Left ventricle myocardium inferior (tissue), 1 donor: ENCODE results near the gene DCTD. TPM values are rescaled to one million over a fixed set of nuclear protein-coding genes. Genes with fewer than 3 reads are reported as not detected.

ENCODE experiments used
- DNase-seq: peaks from one replicate; pipeline ENCODE4 v3.0.0-alpha.2; 2020
- H3K27ac ChIP-seq: fragments of 200-600 bp; replicated peaks from 2 replicates; pipeline ENCODE4 v1.8.0; 2021
- H3K27me3 ChIP-seq: fragments of 200-600 bp; 2 replicates; pipeline ENCODE4 v1.8.0; 2021; ENCODE audit warnings: low read depth
- H3K36me3 ChIP-seq: fragments of 200-600 bp; 2 replicates; pipeline ENCODE4 v1.8.0; 2021
- H3K4me1 ChIP-seq: fragments of 200-600 bp; 2 replicates; pipeline ENCODE4 v1.8.0; 2021
- H3K4me3 ChIP-seq: fragments of 200-600 bp; 2 replicates; pipeline ENCODE4 v1.8.0; 2021; ENCODE audit warnings: mild to moderate bottlenecking, moderate library complexity
- H3K9me3 ChIP-seq: fragments of 200-600 bp; replicated peaks from 2 replicates; pipeline ENCODE4 v1.8.0; 2021
- intact Hi-C: fragments of 100-400 bp; cut with micrococcal nuclease; formaldehyde crosslinking; loops from one replicate; pipeline ENCODE4 v1.11.0; 2022
- total RNA-seq: library from RNA; stranded (reverse); fragmentation: NEBNext Ultra II Directional; extraction: Animal tissue kit (Norgen Biotek cat#: 25700); gene quantifications from one replicate; pipeline ENCODE4 v1.2.1, GENCODE V29; 2021
- TF ChIP-seq, protein P1 (sequence below): fragments of 200-600 bp; IDR thresholded peaks from 2 replicates; pipeline ENCODE4 v1.8.0; 2021; ENCODE audit warnings: antibody characterized with exemption, mild to moderate bottlenecking, borderline replicate concordance
- donor health status: DM: no; HTN: yes; CAD: no; lungs with severe emphysema.

Gene DCTD
- total RNA-seq, 1 donor from 2014 or later, result 44.2 TPM

DNA sequence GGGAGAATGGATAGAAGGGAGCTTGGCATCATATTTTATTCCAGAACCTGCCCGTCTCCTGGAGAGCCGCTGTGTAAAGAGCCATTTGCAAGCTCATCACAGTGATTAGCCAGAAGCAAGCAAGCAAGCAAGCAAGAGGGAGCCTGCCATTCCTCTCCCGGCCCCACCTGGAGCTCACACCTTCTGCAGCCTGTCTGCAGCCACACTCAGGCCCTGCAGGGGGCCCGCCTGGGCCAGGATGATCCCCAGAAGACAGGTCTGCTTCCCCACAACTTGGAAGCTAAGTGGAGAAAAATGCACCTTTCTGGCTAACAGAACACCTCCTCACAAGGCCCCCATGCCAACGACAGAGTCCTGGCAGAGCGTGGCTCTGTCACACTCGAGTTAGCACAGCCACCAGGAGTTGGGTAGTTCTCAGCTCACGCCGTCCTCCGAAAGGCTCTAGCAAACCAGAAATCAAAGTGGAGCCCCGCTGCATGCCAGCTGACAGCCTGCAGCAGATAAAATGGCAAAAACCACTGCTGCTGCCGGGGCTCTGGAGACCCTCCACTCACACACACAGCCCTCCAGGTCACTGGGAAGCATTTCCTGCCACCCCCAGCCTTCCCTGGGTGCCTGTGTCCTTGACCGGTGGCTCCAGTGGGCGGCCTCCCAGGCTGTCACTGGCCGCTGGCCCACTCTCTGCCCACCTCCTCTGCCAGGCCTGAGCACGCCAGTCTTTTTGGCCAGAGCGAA, 54.9 kb downstream of the DCTD start:
- intact Hi-C loops, result no loop called here
- Histone ChIP-seq H3K4me1 (no peaks in the 10 kb centered on the region), H3K9me3 (peaks cover 10% of the 10 kb centered on the region), H3K36me3 (no peaks in the 10 kb centered on the region), H3K4me3 (no peak overlapping the region), H3K27ac (no peak overlapping the region), H3K27me3 (no peaks in the 10 kb centered on the region)
- DNase-seq, result no peak
- TF ChIP-seq, protein P1, sequence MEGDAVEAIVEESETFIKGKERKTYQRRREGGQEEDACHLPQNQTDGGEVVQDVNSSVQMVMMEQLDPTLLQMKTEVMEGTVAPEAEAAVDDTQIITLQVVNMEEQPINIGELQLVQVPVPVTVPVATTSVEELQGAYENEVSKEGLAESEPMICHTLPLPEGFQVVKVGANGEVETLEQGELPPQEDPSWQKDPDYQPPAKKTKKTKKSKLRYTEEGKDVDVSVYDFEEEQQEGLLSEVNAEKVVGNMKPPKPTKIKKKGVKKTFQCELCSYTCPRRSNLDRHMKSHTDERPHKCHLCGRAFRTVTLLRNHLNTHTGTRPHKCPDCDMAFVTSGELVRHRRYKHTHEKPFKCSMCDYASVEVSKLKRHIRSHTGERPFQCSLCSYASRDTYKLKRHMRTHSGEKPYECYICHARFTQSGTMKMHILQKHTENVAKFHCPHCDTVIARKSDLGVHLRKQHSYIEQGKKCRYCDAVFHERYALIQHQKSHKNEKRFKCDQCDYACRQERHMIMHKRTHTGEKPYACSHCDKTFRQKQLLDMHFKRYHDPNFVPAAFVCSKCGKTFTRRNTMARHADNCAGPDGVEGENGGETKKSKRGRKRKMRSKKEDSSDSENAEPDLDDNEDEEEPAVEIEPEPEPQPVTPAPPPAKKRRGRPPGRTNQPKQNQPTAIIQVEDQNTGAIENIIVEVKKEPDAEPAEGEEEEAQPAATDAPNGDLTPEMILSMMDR, result no peak

DNA sequence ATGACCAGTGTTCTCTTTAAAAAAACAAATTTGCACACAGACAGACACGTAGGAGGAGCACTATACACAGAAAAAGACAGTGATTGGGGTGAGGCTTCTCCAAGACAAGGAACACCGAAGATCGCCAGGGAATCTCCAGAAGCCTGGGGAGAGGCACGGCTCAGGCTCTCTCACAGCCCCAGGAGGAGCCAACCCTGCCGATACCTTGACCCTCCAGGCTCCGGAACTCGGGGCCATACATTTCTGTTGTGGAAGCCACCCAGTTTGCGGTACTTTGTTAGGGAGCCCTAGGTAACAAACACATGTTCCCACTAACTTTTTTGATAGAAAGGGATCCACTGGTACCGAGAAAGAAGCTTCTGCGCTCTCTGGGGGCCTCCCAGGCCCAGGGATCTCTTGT, 55.8 kb downstream of the DCTD start:
- no peak overlapping the region for H3K4me3 ChIP-seq
- no peak overlapping the region for H3K27ac ChIP-seq
- no peaks in the 10 kb centered on the region for H3K27me3 ChIP-seq
- TF ChIP-seq, protein P1, result no peak
- no peaks in the 10 kb centered on the region for H3K36me3 ChIP-seq
- H3K9me3 ChIP-seq, result peaks cover 10% of the 10 kb centered on the region
- DNase-seq, result no peak
- intact Hi-C loops, result no loop called here
- H3K4me1 ChIP-seq, result no peaks in the 10 kb centered on the region

DNA sequence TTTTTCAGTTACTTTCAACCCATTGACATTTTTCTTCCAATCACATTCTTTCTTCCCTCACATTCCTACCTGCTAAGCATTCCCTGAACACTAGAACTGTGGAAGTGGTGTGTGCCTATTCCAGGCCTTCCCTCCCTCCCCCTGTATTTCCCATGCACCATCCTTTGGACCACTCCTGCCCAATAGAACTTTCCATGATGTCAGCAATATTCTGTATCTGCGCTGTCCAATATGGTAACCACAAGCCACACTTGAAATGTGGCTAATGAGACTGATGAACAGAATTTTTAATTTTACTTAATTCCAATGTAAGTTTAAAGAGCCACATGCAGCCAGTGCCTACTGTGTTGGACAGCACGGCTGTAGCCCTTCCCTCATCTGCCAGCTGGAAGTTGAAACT, 57.5 kb downstream of the DCTD start:
- Histone ChIP-seq H3K9me3 (peaks cover 10% of the 10 kb centered on the region), H3K36me3 (no peaks in the 10 kb centered on the region), H3K4me1 (no peaks in the 10 kb centered on the region), H3K27ac (no peak overlapping the region), H3K4me3 (no peak overlapping the region), H3K27me3 (no peaks in the 10 kb centered on the region)
- DNase-seq, result no peak
- TF ChIP-seq, protein P1, result no peak
- intact Hi-C loops, result no loop called here

DNA sequence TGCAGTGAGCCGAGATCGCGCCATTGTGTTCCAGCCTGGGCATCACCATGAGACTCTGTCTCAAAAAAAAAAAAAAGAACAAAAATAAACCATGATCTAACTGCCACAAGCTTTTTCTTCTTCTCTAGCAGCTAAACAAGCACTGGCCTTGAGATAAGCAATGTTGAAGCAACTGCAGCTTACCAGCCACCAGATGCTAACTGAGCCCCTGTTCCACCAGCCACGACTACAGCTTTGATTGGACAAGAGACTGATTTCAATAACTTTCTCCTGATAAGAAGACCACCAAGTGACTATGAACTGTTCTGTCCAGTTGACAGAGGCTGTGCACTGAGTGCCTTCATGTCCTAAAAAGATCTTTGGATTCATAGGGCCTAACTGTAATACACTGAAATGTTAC, 58.5 kb downstream of the DCTD start:
- H3K4me3 ChIP-seq, result no peak overlapping the region
- no peak for DNase-seq
- no peaks in the 10 kb centered on the region for H3K27me3 ChIP-seq
- TF ChIP-seq, protein P1, result no peak
- H3K4me1 ChIP-seq, result no peaks in the 10 kb centered on the region
- no peaks in the 10 kb centered on the region for H3K36me3 ChIP-seq
- H3K27ac ChIP-seq, result no peak overlapping the region
- intact Hi-C loops, result no loop called here
- H3K9me3 ChIP-seq, result peaks cover 15% of the 10 kb centered on the region

DNA sequence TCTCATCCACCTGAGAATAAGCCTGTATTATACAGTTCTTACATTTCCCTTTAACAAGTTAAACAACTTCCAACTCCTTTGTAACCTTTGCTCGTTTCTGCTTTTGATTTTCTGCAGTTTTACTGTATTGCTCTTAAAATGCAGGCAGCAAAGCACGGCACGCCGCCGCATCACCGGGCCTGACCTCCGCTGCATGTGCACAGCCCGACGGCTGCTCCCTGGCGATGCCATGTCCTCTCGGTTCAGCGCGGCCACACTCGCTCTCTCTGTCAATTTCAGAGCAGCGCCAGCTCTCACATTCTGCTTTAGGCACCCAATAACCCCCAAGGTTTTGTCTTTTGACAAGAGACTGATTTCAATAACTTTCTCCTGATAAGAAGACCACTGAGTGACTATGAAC, 60.3 kb downstream of the DCTD start:
- Histone ChIP-seq H3K9me3 (peaks cover 28% of the 10 kb centered on the region), H3K27ac (no peak overlapping the region), H3K27me3 (no peaks in the 10 kb centered on the region), H3K36me3 (no peaks in the 10 kb centered on the region), H3K4me1 (no peaks in the 10 kb centered on the region), H3K4me3 (no peak overlapping the region)
- intact Hi-C loops, result no loop called here
- TF ChIP-seq, protein P1, result no peak
- no peak for DNase-seq
